Liver (tissue), 9 donors: ENCODE measurements around the gene WNT11. TPM values are rescaled to one million over a fixed set of nuclear protein-coding genes. Genes with fewer than 3 reads are reported as not detected.

ENCODE experiments used
- DNase-seq: peaks from one replicate; pipeline ENCODE4 v3.0.0-alpha.2; 2017; ENCODE audit warnings: low spot score
- H3K27ac ChIP-seq, 2 donors: one replicate each; pipeline ENCODE4 v1.7.0; 2013; ENCODE audit warnings: inconsistent platforms in 2 of 2, low read length in 2 of 2, control low read depth in 1 of 2, low read depth in 1 of 2, mild to moderate bottlenecking in 1 of 2
- H3K27me3 ChIP-seq, 4 donors: one replicate each; pipeline versions ENCODE4 v1.6.1 to v1.7.0; 2013; ENCODE audit warnings: low read length in 3 of 4, inconsistent platforms in 1 of 4, mild to moderate bottlenecking in 1 of 4, moderate library complexity in 1 of 4; ENCODE audit not compliant: control insufficient read depth in 4 of 4, insufficient read depth in 4 of 4
- H3K36me3 ChIP-seq, 4 donors: one replicate each; pipeline versions ENCODE4 v1.6.1 to v1.7.0; 2013; ENCODE audit warnings: low read length in 3 of 4, mild to moderate bottlenecking in 3 of 4, low read depth in 1 of 4, moderate library complexity in 1 of 4; ENCODE audit not compliant: control insufficient read depth in 4 of 4, insufficient read depth in 3 of 4
- H3K4me1 ChIP-seq, 4 donors: one replicate each; pipeline versions ENCODE4 v1.6.1 to v1.7.0; 2013; ENCODE audit warnings: low read length in 3 of 4, mild to moderate bottlenecking in 3 of 4, moderate library complexity in 1 of 4; ENCODE audit not compliant: control insufficient read depth in 4 of 4, insufficient read depth in 4 of 4
- H3K4me3 ChIP-seq, 3 donors: one replicate each; pipeline versions ENCODE4 v1.6.1 to v1.7.0; 2013; ENCODE audit warnings: low read length in 3 of 3, control low read depth in 1 of 3, low read depth in 1 of 3, mild to moderate bottlenecking in 1 of 3
- H3K9ac ChIP-seq, 2 donors: one replicate each; pipeline ENCODE4 v1.7.0; 2013; ENCODE audit warnings: low read length in 2 of 2, mild to moderate bottlenecking in 2 of 2, moderate library complexity in 2 of 2, control low read depth in 1 of 2, low read depth in 1 of 2
- H3K9me3 ChIP-seq, 4 donors: one replicate each; pipeline versions ENCODE4 v1.6.1 to v1.7.0; 2013; ENCODE audit warnings: low read length in 3 of 4; ENCODE audit not compliant: control insufficient read depth in 4 of 4
- EGR1 ChIP-seq, 2 donors: IDR thresholded peaks; 2 replicates each; pipeline ENCODE4 v1.6.1; 2016 to 2018; ENCODE audit warnings: antibody characterized with exemption in 2 of 2, low read depth in 2 of 2
- FOXA1 ChIP-seq: IDR thresholded peaks from 2 replicates; pipeline ENCODE4 v1.6.1; 2016; ENCODE audit warnings: antibody characterized with exemption
- HNF4A ChIP-seq, 2 donors: conservative IDR thresholded peaks; 2 replicates each; pipeline ENCODE4 v1.6.1; 2016; ENCODE audit warnings: antibody characterized with exemption in 2 of 2, mild to moderate bottlenecking in 2 of 2
- JUND ChIP-seq, 2 donors: IDR thresholded peaks; 2 replicates each; pipeline ENCODE4 v1.6.1; 2016; ENCODE audit warnings: antibody characterized with exemption in 2 of 2
- NR2F2 ChIP-seq: IDR thresholded peaks from 2 replicates; pipeline ENCODE4 v1.6.1; 2016; ENCODE audit warnings: antibody characterized with exemption
- RXRA ChIP-seq, 2 donors: IDR thresholded peaks; 2 replicates each; pipeline ENCODE4 v1.6.1; 2017 to 2018; ENCODE audit warnings: antibody characterized with exemption in 2 of 2, mild to moderate bottlenecking in 1 of 2
- TAF1 ChIP-seq: conservative IDR thresholded peaks from 2 replicates; pipeline ENCODE4 v1.6.1; 2016; ENCODE audit warnings: antibody characterized with exemption, mild to moderate bottlenecking
- WGBS: extraction: QIAGEN DNeasy Blood & Tissue Kit; methylation state at CpG from one replicate; pipeline ENCODE4 v1.1.7; 2013; 5-methylcytosine and 5-hydroxymethylcytosine counted together
- polyA plus RNA-seq, 2 donors: library from polyadenylated mRNA; stranded (reverse) in 1 of 2; unstranded in 1 of 2; fragments of 200-250 nt in 1 of 2; fragments of >200 nt in 1 of 2; fragmentation: Nextera tagmentation in 1 of 2; extraction: Ambion mirVana in 1 of 2; gene quantifications; one replicate each; pipeline versions ENCODE4 v1.2.1 to v1.2.3, GENCODE V29; 2013 to 2015
- total RNA-seq, 2 donors: library from RNA; depleted of rRNA; stranded (reverse); fragments of >200 nt; gene quantifications; one replicate each; pipeline ENCODE4 v1.2.3, GENCODE V29; 2014
- TF ChIP-seq, protein P1 (sequence below): IDR thresholded peaks from 2 replicates; pipeline ENCODE4 v1.6.1; 2016; ENCODE audit warnings: antibody characterized with exemption
- TF ChIP-seq, protein P2 (sequence below): IDR thresholded peaks from 2 replicates; pipeline ENCODE4 v1.6.1; 2016; ENCODE audit warnings: antibody characterized with exemption
- TF ChIP-seq, protein P3 (sequence below): fragments of 150-350 bp; IDR thresholded peaks from 2 replicates; pipeline ENCODE4 v1.5.1; 2017; ENCODE audit warnings: improper control_type of control experiment, low read depth, low read length; ENCODE audit not compliant: missing input control
- donor health status: healthy.
- donor health status: healthy.
- donor health status: healthy.
- donor health status: healthy.
- donor health status: healthy.

Gene WNT11
- total and polyA plus RNA-seq, 4 donors: 1.1 to 4.8 (median 2.5) TPM

DNA sequence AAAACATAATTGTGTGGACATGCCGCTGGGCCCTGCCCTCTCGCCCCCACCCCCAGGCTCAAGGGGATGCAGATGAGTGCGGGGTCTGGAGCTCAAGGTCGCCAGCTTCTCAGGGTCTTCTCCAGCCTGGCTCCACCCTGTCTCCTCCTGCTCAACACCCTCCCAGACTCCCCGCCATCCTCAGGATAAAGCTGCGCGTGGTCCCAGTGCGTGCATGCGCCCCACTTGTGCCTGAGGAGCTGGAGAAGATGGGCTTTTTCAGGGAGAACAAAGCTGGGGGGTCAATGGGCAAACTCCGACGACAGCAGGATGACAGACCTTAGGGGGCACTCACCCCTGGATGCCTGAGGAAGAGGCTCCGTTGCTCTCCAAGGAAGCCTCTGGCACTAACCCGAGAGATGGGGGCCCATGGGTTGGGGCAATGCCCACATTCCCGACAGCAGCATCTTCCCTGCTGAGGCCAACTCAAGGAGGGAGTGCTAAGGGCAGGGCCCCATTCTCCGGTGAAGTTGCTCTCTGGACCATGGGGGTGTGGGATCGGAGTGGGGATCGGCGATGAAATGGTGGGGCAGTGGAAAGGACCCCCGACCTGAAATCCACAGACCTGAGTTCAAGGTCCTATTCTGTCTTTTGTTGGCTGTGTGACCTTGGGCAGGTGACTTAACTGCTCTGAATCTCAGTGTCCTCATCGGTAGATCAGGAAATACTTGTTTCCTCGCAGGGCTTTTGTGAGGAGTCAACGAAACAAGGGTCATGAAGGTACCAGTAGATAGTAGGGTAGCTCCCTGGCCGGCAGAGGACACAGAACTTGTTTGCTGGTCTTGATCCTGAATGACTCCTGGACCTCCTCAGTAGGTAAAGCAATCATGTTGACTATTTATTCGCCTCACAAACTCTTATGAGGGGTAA lies 47.7 kb downstream of the WNT11 start:
- 88% methylated on average over 24 of the region's 24 CpGs for WGBS
- Histone ChIP-seq H3K4me3 (no peak overlapping the region), H3K4me1 (no peaks in the 10 kb centered on the region), H3K9ac (no peak overlapping the region), H3K27me3 (no peaks in the 10 kb centered on the region), H3K27ac (no peak overlapping the region), H3K9me3 (no peaks in the 10 kb centered on the region), H3K36me3 (no peaks in the 10 kb centered on the region)
- TF ChIP-seq EGR1 (IDR thresholded peaks at IDR 0.05; ENCODE audit: low read depth in 2 of 2) (no peak), JUND (IDR thresholded peaks at IDR 0.05) (no peak)
- no peak for DNase-seq

DNA sequence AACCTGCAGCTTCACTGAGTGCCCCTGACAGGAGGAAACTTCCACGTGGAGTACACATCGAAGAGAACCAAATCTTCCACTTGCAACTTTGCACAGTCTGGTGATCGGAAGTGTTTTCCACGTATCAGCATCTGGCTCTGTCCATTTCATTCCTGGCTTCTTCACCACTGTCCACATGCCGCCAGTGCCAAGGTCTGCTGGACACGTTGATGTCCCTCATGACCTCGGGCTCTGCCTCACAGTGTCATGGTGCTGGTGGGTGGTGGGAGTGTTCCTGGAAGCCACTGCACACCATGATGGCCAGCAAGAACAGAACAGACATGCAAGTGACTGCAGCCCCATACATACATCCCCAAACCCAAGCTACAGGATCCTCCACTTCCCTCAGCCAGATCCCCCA lies 48.4 kb downstream of the WNT11 start:
- TF ChIP-seq, protein P1, sequence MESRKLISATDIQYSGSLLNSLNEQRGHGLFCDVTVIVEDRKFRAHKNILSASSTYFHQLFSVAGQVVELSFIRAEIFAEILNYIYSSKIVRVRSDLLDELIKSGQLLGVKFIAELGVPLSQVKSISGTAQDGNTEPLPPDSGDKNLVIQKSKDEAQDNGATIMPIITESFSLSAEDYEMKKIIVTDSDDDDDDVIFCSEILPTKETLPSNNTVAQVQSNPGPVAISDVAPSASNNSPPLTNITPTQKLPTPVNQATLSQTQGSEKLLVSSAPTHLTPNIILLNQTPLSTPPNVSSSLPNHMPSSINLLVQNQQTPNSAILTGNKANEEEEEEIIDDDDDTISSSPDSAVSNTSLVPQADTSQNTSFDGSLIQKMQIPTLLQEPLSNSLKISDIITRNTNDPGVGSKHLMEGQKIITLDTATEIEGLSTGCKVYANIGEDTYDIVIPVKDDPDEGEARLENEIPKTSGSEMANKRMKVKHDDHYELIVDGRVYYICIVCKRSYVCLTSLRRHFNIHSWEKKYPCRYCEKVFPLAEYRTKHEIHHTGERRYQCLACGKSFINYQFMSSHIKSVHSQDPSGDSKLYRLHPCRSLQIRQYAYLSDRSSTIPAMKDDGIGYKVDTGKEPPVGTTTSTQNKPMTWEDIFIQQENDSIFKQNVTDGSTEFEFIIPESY: no peak
- TF ChIP-seq TAF1 (no peak), FOXA1 (no peak), JUND (IDR thresholded peaks at IDR 0.05) (no peak)
- TF ChIP-seq, protein P2, sequence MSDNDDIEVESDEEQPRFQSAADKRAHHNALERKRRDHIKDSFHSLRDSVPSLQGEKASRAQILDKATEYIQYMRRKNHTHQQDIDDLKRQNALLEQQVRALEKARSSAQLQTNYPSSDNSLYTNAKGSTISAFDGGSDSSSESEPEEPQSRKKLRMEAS: no peak
- WGBS: 79% methylated on average over 7 of the region's 7 CpGs
- no peak for DNase-seq
- no peaks in the 10 kb centered on the region for H3K36me3 ChIP-seq
- H3K9ac ChIP-seq: no peak overlapping the region
- no peaks in the 10 kb centered on the region for H3K4me1 ChIP-seq
- H3K9me3 ChIP-seq: no peaks in the 10 kb centered on the region
- no peaks in the 10 kb centered on the region for H3K27me3 ChIP-seq
- no peak overlapping the region for H3K4me3 ChIP-seq
- no peak overlapping the region for H3K27ac ChIP-seq

DNA sequence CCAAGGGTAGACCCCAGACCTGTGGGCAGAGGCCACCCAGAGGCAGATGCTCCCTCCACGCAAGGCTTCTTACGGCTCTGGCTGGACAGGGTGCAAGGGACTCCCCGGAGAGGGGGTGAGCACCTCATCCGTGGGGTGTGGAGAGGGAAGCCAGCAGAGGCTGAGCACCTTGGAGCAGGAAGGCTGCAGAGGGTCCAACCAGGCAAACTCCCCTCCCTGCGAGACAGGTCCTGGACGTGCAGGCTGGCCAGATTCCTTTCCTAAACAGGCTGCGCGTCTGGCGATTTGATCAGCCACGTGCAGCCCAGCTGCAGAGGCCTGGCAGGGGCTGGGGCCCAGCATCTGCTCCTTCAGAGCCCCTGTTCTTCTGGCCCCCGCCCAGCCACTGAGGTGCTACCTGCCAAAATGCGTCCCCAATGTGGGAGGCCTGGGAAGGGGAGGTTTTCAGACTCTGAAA lies 49.3 kb downstream of the WNT11 start:
- no peaks in the 10 kb centered on the region for H3K27me3 ChIP-seq
- no peak overlapping the region for H3K9ac ChIP-seq
- 89% methylated on average over 12 of the region's 12 CpGs for WGBS
- H3K4me1 ChIP-seq: peaks cover 0 to 7% (median 5%) of the 10 kb centered on the region in 4 donors
- no peaks in the 10 kb centered on the region for H3K9me3 ChIP-seq
- H3K36me3 ChIP-seq: no peaks in the 10 kb centered on the region
- no peak for DNase-seq
- no peak for TF ChIP-seq RXRA (IDR thresholded peaks at IDR 0.05)
- TF ChIP-seq NR2F2: no peak
- TF ChIP-seq, protein P2: no peak
- TF ChIP-seq HNF4A (conservative IDR thresholded peaks at IDR 0.05): no peak
- TF ChIP-seq, protein P3, sequence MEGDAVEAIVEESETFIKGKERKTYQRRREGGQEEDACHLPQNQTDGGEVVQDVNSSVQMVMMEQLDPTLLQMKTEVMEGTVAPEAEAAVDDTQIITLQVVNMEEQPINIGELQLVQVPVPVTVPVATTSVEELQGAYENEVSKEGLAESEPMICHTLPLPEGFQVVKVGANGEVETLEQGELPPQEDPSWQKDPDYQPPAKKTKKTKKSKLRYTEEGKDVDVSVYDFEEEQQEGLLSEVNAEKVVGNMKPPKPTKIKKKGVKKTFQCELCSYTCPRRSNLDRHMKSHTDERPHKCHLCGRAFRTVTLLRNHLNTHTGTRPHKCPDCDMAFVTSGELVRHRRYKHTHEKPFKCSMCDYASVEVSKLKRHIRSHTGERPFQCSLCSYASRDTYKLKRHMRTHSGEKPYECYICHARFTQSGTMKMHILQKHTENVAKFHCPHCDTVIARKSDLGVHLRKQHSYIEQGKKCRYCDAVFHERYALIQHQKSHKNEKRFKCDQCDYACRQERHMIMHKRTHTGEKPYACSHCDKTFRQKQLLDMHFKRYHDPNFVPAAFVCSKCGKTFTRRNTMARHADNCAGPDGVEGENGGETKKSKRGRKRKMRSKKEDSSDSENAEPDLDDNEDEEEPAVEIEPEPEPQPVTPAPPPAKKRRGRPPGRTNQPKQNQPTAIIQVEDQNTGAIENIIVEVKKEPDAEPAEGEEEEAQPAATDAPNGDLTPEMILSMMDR: no peak
- no peak for TF ChIP-seq EGR1 (IDR thresholded peaks at IDR 0.05; ENCODE audit: low read depth in 2 of 2)
- H3K27ac ChIP-seq: no peak overlapping the region
- H3K4me3 ChIP-seq: no peak overlapping the region
